HG03342 (cell line): ENCODE results near the gene EYA2.

Source experiments
- ATAC-seq: cut with Tn5 transposase; IDR thresholded peaks from one replicate; pipeline ENCODE4 v1.9.1; 2021; ENCODE audit warnings: mild to moderate bottlenecking, moderate library complexity; ENCODE audit not compliant: unreplicated experiment

The EYA2 gene

GRCh38 chr20:47127546-47127945 is 232.9 kb downstream of the EYA2 start:
- no peak for ATAC-seq

GRCh38 chr20:47127999-47128398 is 233.4 kb downstream of the EYA2 start:
- no peak for ATAC-seq

- no peak for ATAC-seq
Measured at GRCh38 chr20:47129306-47129705, 234.7 kb downstream of the EYA2 start.

- ATAC-seq: no peak
Measured at GRCh38 chr20:47133809-47134456, 239.3 kb downstream of the EYA2 start.

GRCh38 chr20:47136782-47137181 is 242.1 kb downstream of the EYA2 start:
- ATAC-seq: no peak

GRCh38 chr20:47137231-47137870 is 242.7 kb downstream of the EYA2 start:
- no peak for ATAC-seq

GRCh38 chr20:47139934-47140535 is 245.4 kb downstream of the EYA2 start:
- ATAC-seq: no peak

- ATAC-seq: no peak
Measured at GRCh38 chr20:47141350-47141921, 246.8 kb downstream of the EYA2 start.

- ATAC-seq: no peak
Measured at GRCh38 chr20:47141941-47142773, 247.5 kb downstream of the EYA2 start.

GRCh38 chr20:47142774-47143170 is 248.1 kb downstream of the EYA2 start:
- ATAC-seq: no peak

GRCh38 chr20:47143657-47144056 is 249.0 kb downstream of the EYA2 start:
- ATAC-seq: no peak

GRCh38 chr20:47144463-47144862 is 249.8 kb downstream of the EYA2 start:
- ATAC-seq: no peak

- ATAC-seq: no peak
Measured at GRCh38 chr20:47146686-47147085, 252.0 kb downstream of the EYA2 start.

- ATAC-seq: no peak
Measured at GRCh38 chr20:47148059-47148458, 253.4 kb downstream of the EYA2 start.

- no peak for ATAC-seq
Measured at GRCh38 chr20:47149939-47150338, 255.3 kb downstream of the EYA2 start.

GRCh38 chr20:47150403-47151152 is 255.9 kb downstream of the EYA2 start:
- ATAC-seq: no peak

- ATAC-seq: no peak
Measured at GRCh38 chr20:47152068-47152467, 257.4 kb downstream of the EYA2 start.

GRCh38 chr20:47154089-47154488 is 259.4 kb downstream of the EYA2 start:
- ATAC-seq: no peak

GRCh38 chr20:47156301-47157137 is 261.9 kb downstream of the EYA2 start:
- no peak for ATAC-seq

GRCh38 chr20:47159166-47159565 is 264.5 kb downstream of the EYA2 start:
- ATAC-seq: no peak
